GM21381 (cell line): ENCODE data around the gene DEFB126.
"Not testable (repeated sequence)": the region's sequence is repeated elsewhere in the genome, so short reads cannot be mapped to it uniquely, and the experiment has no call there.

Experiments
- ATAC-seq: cut with Tn5 transposase; IDR thresholded peaks from one replicate; pipeline ENCODE4 v1.9.1; 2021; ENCODE audit warnings: mild to moderate bottlenecking, moderate library complexity; ENCODE audit not compliant: unreplicated experiment

Gene DEFB126

GRCh38 chr20:142290-142689 is at the start of gene DEFB126:
TSS of gene DEFB126 (plus strand) at chr20:142590. CDS start at chr20:142629, 39 bp downstream.
- no peak for ATAC-seq

- no peak for ATAC-seq
Observed at GRCh38 chr20:93641-94040, 48.7 kb upstream of the DEFB126 start.

- ATAC-seq: no peak
Observed at GRCh38 chr20:95215-95614, 47.2 kb upstream of the DEFB126 start.

- not testable (repeated sequence) for ATAC-seq
Observed at GRCh38 chr20:97691-98090, 44.7 kb upstream of the DEFB126 start.

GRCh38 chr20:101975-102374 is 40.4 kb upstream of the DEFB126 start:
- ATAC-seq: no peak

- no peak for ATAC-seq
Observed at GRCh38 chr20:103456-103855, 38.9 kb upstream of the DEFB126 start.

GRCh38 chr20:112396-112795 is 30.0 kb upstream of the DEFB126 start:
- ATAC-seq: no peak

- no peak for ATAC-seq
Observed at GRCh38 chr20:117518-117917, 24.9 kb upstream of the DEFB126 start.

GRCh38 chr20:129786-130323 is 12.5 kb upstream of the DEFB126 start:
- ATAC-seq: not testable (repeated sequence)

GRCh38 chr20:137668-138490 is 4.5 kb upstream of the DEFB126 start:
- ATAC-seq: no peak

GRCh38 chr20:145877-146276 is 3.5 kb downstream of the DEFB126 start:
- ATAC-seq: no peak

GRCh38 chr20:152131-152530 is 9.7 kb downstream of the DEFB126 start:
- no peak for ATAC-seq

GRCh38 chr20:157154-157553 is 14.8 kb downstream of the DEFB126 start, which contains the start of gene DEFB127:
TSS of gene DEFB127 (plus strand) at chr20:157454. CDS start at chr20:157545, 91 bp downstream.
- no peak for ATAC-seq

GRCh38 chr20:164618-165017 is 22.2 kb downstream of the DEFB126 start:
- ATAC-seq: no peak

GRCh38 chr20:168876-169275 is 26.5 kb downstream of the DEFB126 start:
- no peak for ATAC-seq

GRCh38 chr20:184288-184687 is 41.9 kb downstream of the DEFB126 start:
- no peak for ATAC-seq

- ATAC-seq: no peak
Observed at GRCh38 chr20:187733-188132, 45.3 kb downstream of the DEFB126 start.

GRCh38 chr20:189611-190010 is 47.2 kb downstream of the DEFB126 start, which contains the start of gene DEFB128:
TSS of gene DEFB128 (minus strand) at chr20:189711. CDS start at chr20:189623, 88 bp downstream.
- ATAC-seq: no peak
